K562 (cell line): Measurements from ENCODE around the gene LRRC58. TPM values are rescaled to one million over a fixed set of nuclear protein-coding genes. Genes with fewer than 3 reads are reported as not detected.

Experiments used
- ATAC-seq: fragments of 200-7000 bp; cut with Tn5 transposase; 3 replicates; pipeline ENCODE4 v1.9.1; 2020; ENCODE audit warnings: moderate library complexity
- BruUV-seq: library from RNA; stranded (reverse); fragments of 400-500 nt; replicated peaks from 2 replicates; lab custom pipeline; 2021; lab: Mats Ljungman, UMichigan
- CTCF ChIA-PET: fragments of 300-600 bp; formaldehyde crosslinking; extraction: SDS; loops from one replicate; lab custom pipeline; 2021; ENCODE audit warnings: low intra/inter-chr PET ratio; lab: Yijun Ruan, JAX
- POLR2A ChIA-PET: fragments of 300-600, 350-650 bp; sonication (Branson Sonifier 250); formaldehyde crosslinking; extraction: SDS; loops from one replicate; lab custom pipeline; 2021; ENCODE audit warnings: antibody characterized with exemption, inconsistent platforms; lab: Yijun Ruan, JAX
- DNase-seq, 4 experiments: peaks; one replicate each; pipeline versions ENCODE4 v3.0.0 to v3.0.0-alpha.2; 2011 to 2018; ENCODE audit warnings: low spot score in 3 of 4, mixed read lengths in 3 of 4; ENCODE audit errors: extremely low read depth in 1 of 4
- FAIRE-seq: peaks from 2 replicates; lab custom pipeline; 2011; peaks lifted over from hg19 to GRCh38; lab: Jason Lieb, UNC
- H2AFZ ChIP-seq: 2 replicates; pipeline ENCODE4 v1.6.0; 2011; ENCODE audit warnings: low read depth, low read length, control low read depth, inconsistent platforms
- H3K27ac ChIP-seq: fragments of 200-600 bp; 3 replicates; pipeline ENCODE4 v1.8.0; 2011; ENCODE audit warnings: low read depth, mild to moderate bottlenecking, control low read depth, inconsistent platforms, low read length, moderate library complexity, mixed read lengths; ENCODE audit errors: extremely low read depth
- H3K27me3 ChIP-seq, 2 experiments: fragments of 300-600 bp in 1 of 2; 2 replicates in 1 of 2; 3 replicates in 1 of 2; pipeline versions ENCODE4 v1.6.0 to v1.8.0; 2011; ENCODE audit warnings: inconsistent platforms in 2 of 2, low read length in 2 of 2, mild to moderate bottlenecking in 1 of 2, mixed read lengths in 1 of 2, moderate library complexity in 1 of 2; ENCODE audit not compliant: control insufficient read depth in 2 of 2, insufficient read depth in 2 of 2
- H3K36me3 ChIP-seq: fragments of 300-600 bp; 3 replicates; pipeline ENCODE4 v1.8.0; 2011; ENCODE audit warnings: mild to moderate bottlenecking, low read length, inconsistent platforms; ENCODE audit not compliant: control insufficient read depth, insufficient read depth
- H3K4me1 ChIP-seq, 2 experiments: fragments of 200-600 bp in 1 of 2; replicated peaks in 1 of 2; 2 replicates in 1 of 2; 3 replicates in 1 of 2; pipeline versions ENCODE4 v1.5.1 to v1.8.0; 2011; ENCODE audit warnings: inconsistent platforms in 2 of 2, low read length in 2 of 2, mild to moderate bottlenecking in 1 of 2, mixed read lengths in 1 of 2, moderate library complexity in 1 of 2; ENCODE audit not compliant: control insufficient read depth in 2 of 2, insufficient read depth in 2 of 2
- H3K4me2 ChIP-seq: 2 replicates; pipeline ENCODE4 v1.6.1; 2011; ENCODE audit warnings: low read length, control low read depth, inconsistent platforms, mixed read lengths; ENCODE audit not compliant: insufficient read depth
- H3K4me3 ChIP-seq: fragments of 200-600 bp; sonication (generic), shearing (Covaris generic); 2 replicates; pipeline ENCODE4 v1.5.1; 2016; ENCODE audit warnings: control low read depth, inconsistent platforms
- H3K79me2 ChIP-seq: fragments of 200-600 bp; 3 replicates; pipeline ENCODE4 v1.8.0; 2011; ENCODE audit warnings: low read length, inconsistent platforms; ENCODE audit not compliant: control insufficient read depth, insufficient read depth
- H3K9ac ChIP-seq, 2 experiments: 2 replicates each; pipeline versions ENCODE4 v1.6.0 to v1.6.1; 2011; ENCODE audit warnings: low read depth in 2 of 2, low read length in 2 of 2, control low read depth in 1 of 2, inconsistent platforms in 1 of 2, mild to moderate bottlenecking in 1 of 2, mixed read lengths in 1 of 2; ENCODE audit not compliant: insufficient read depth in 1 of 2
- H3K9me1 ChIP-seq: one replicate; pipeline ENCODE4 v1.6.0; 2011; ENCODE audit warnings: inconsistent platforms, mild to moderate bottlenecking, low read length, moderate library complexity; ENCODE audit not compliant: control insufficient read depth, insufficient read depth
- H3K9me3 ChIP-seq: replicated peaks from 2 replicates; pipeline ENCODE4 v1.5.1; 2011; ENCODE audit warnings: low read depth, low read length, inconsistent platforms; ENCODE audit not compliant: control insufficient read depth, insufficient read depth
- H4K20me1 ChIP-seq: replicated peaks from 2 replicates; pipeline ENCODE4 v1.6.1; 2011; ENCODE audit warnings: low read length, inconsistent platforms, mixed read lengths; ENCODE audit not compliant: control insufficient read depth, insufficient read depth
- CBFA2T3 ChIP-seq: fragments of 450-650 bp; IDR thresholded peaks from 2 replicates; pipeline ENCODE4 v1.6.1; 2017
- L3MBTL2 ChIP-seq: fragments of 450-650 bp; IDR thresholded peaks from 2 replicates; pipeline ENCODE4 v1.6.1; 2016; ENCODE audit warnings: mild to moderate bottlenecking, moderate library complexity
- ZBED1 ChIP-seq: IDR thresholded peaks from 2 replicates; pipeline ENCODE4 v1.6.1; 2014
- WGBS: fragments of 100-300 bp; shearing (Covaris generic); methylation state at CpG from one replicate; pipeline ENCODE4 v1.1.6; 2016; ENCODE audit warnings: low coverage, mixed read lengths; ENCODE audit not compliant: insufficient coverage; ENCODE audit errors: missing lambda C conversion rate; 5-methylcytosine and 5-hydroxymethylcytosine counted together
- in situ Hi-C: fragments of 300-500 bp; cut with MboI; formaldehyde crosslinking; loops from 4 replicates; pipeline ENCODE4 v1.15.0; 2018; ENCODE audit warnings: inconsistent platforms, mixed read lengths
- intact Hi-C: fragments of 100-400 bp; cut with micrococcal nuclease; formaldehyde crosslinking; loops from 2 replicates; pipeline ENCODE4 v1.14.2; 2022
- polyA plus RNA-seq, 8 experiments: library from polyadenylated mRNA; depleted of rRNA in 4 of 8; stranded (reverse) in 5 of 8; unstranded in 3 of 8; fragments of >200 nt; fragmentation: Nextera tagmentation in 2 of 8; fragmentation: Illumina TruSeq in 1 of 8; extraction: Ambion mirVana in 2 of 8; extraction: Trizol in 1 of 8; gene quantifications; 2 replicates each; pipeline versions ENCODE4 v1.2.1 to v1.2.3, GENCODE V29; 2011 to 2014; ENCODE audit warnings: inconsistent platforms in 1 of 8, missing spikeins in 1 of 8
- total RNA-seq, 7 experiments: library from RNA; depleted of rRNA in 6 of 7; stranded (reverse); fragments of >200 nt in 6 of 7; fragmentation: Illumina TruSeq in 2 of 7; extraction: Trizol in 2 of 7; gene quantifications; 2 replicates each; pipeline versions ENCODE4 v1.2.1 to v1.2.3, GENCODE V29; 2011 to 2021; ENCODE audit warnings: low replicate concordance in 1 of 7
- TF ChIP-seq, protein P1 (sequence below): fragments of 250-450 bp; sonication (Bioruptor Pico); IDR thresholded peaks from 2 replicates; pipeline ENCODE4 v1.8.0; 2021; ENCODE audit warnings: mild to moderate bottlenecking, moderate library complexity

The LRRC58 gene
- total and polyA plus RNA-seq, 9 of the 15 experiments (the other 6 are each of a cell fraction or from before 2014, with no cell fraction given): 5.6 to 26.6 (median 14.8) TPM

DNA sequence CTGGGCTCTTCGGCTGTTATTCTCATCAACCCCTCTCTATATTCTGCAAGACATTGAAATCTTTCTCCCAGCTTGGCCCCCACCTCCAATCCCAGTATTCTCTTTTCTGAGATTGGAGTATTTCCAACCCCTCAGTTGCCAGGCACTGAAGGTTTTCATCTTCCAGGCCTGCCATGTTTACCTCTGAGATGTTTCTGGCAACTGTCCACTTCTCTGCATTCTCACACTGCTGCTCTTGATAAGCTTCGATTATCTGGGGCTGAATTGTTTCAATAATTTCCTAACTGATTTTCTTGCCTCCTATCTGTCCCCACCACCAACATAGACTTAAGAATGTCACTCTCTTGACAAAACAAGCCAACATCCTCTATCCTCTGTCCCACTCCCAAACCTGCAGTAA lies 62.7 kb downstream of the LRRC58 start:
- H3K36me3 ChIP-seq: no peaks in the 10 kb centered on the region
- WGBS: 0% methylated on average over 2 of the region's 2 CpGs
- no peak overlapping the region for H3K4me2 ChIP-seq
- no peak overlapping the region for H3K4me3 ChIP-seq
- H3K79me2 ChIP-seq: no peaks in the 10 kb centered on the region
- peak; percentile 20; the same call in 1 of the 2 replicates for TF ChIP-seq CBFA2T3
- TF ChIP-seq, protein P1, sequence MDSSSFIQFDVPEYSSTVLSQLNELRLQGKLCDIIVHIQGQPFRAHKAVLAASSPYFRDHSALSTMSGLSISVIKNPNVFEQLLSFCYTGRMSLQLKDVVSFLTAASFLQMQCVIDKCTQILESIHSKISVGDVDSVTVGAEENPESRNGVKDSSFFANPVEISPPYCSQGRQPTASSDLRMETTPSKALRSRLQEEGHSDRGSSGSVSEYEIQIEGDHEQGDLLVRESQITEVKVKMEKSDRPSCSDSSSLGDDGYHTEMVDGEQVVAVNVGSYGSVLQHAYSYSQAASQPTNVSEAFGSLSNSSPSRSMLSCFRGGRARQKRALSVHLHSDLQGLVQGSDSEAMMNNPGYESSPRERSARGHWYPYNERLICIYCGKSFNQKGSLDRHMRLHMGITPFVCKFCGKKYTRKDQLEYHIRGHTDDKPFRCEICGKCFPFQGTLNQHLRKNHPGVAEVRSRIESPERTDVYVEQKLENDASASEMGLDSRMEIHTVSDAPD (CRISPR knock-in tag): no peak
- TF ChIP-seq, all 486 proteins: peak for 1
- intact Hi-C loops (no loop called here), in situ Hi-C loops (no loop called here)
- Histone ChIP-seq H3K9me1 (no peaks in the 10 kb centered on the region), H4K20me1 (no peaks in the 10 kb centered on the region), H3K27me3 (peaks cover 16 to 27% of the 10 kb centered on the region in 2 experiments; a peak in 4 of 5 replicates), H3K9me3 (no peaks in the 10 kb centered on the region), H3K4me1 (peaks cover 0 to 8% of the 10 kb centered on the region in 2 experiments; a peak in 2 of 5 replicates), H2AFZ (no peak overlapping the region), H3K9ac (no peak overlapping the region), H3K27ac (no peak overlapping the region)
- ChIA-PET CTCF (no interaction called here), POLR2A (no interaction called here)
- no peak for ATAC-seq
- FAIRE-seq: no peak
- BruUV-seq: no TSS peak
- no peak for DNase-seq

DNA sequence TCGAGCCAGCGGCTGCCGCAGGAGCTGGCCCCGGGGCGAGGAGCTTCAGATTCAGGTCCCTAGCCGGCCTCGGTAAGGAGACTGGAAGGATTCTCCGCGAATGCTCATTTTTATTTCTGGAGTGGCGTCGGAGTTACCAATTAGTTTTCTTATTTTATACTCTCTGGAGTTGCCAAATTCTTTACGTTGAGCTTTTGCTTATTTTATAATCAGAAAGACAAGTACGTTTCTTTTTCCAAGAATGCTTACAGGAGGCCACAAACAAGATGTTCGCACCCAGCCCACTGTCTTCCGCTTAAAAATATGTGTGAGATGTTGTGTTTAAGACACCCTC lies 63.7 kb downstream of the LRRC58 start:
- H3K4me2 ChIP-seq: no peak overlapping the region
- POLR2A ChIA-PET: no interaction called here

More for the DNA sequence above, 63.7 kb downstream of the LRRC58 start:
- in situ Hi-C loops: no loop called here
- Histone ChIP-seq H3K36me3 (no peaks in the 10 kb centered on the region), H3K9me1 (no peaks in the 10 kb centered on the region), H3K27me3 (peaks cover 16 to 27% of the 10 kb centered on the region in 2 experiments; a peak in 4 of 5 replicates), H4K20me1 (no peaks in the 10 kb centered on the region), H3K27ac (no peak overlapping the region), H3K4me3 (peak overlapping the region; percentile 29; the same call in 1 of the 2 replicates), H3K9me3 (no peaks in the 10 kb centered on the region), H3K4me1 (peaks cover 0 to 8% of the 10 kb centered on the region in 2 experiments; a peak in 2 of 5 replicates), H2AFZ (no peak overlapping the region), H3K9ac (no peak overlapping the region), H3K79me2 (no peaks in the 10 kb centered on the region)
- FAIRE-seq (no peak), ATAC-seq (no peak), DNase-seq (no peak)
- 15% methylated on average over 5 of the region's 15 CpGs for WGBS
- TF ChIP-seq ZBED1 (no peak), L3MBTL2 (peak; percentile 8; the same call in 1 of the 2 replicates)
- intact Hi-C loops: no loop called here
- CTCF ChIA-PET: no interaction called here
- BruUV-seq: no TSS peak
